NT2/D1 (cell line): ENCODE data around the gene TCERG1L.

Experiments
- SUZ12 ChIP-seq: IDR thresholded peaks from 2 replicates; pipeline ENCODE4 v1.6.1; 2011; ENCODE audit not compliant: insufficient read length, insufficient read depth; ENCODE audit errors: extremely low read depth
- ZNF274 ChIP-seq: IDR thresholded peaks from 2 replicates; pipeline ENCODE4 v1.6.1; 2011; ENCODE audit warnings: mild to moderate bottlenecking, low read depth, low read length

GRCh38 chr10:131233611-131234258 is 77.8 kb downstream of the TCERG1L start:
- TF ChIP-seq SUZ12, result no peak
- TF ChIP-seq ZNF274, result no peak
